PC-9 (cell line): ENCODE measurements around the gene KIF21B. TPM values are rescaled to one million over a fixed set of nuclear protein-coding genes. Genes with fewer than 3 reads are reported as not detected.

Experiments
- BruUV-seq: library from RNA; stranded (reverse); fragments of 400-500 nt; replicated peaks from 2 replicates; lab custom pipeline; 2021; lab: Mats Ljungman, UMichigan
- CTCF ChIA-PET: fragments of 300-600 bp; sonication (Branson Sonifier 250); formaldehyde crosslinking; loops from one replicate; lab custom pipeline; 2022; ENCODE audit warnings: antibody characterized with exemption; lab: Charles Lee
- POLR2A ChIA-PET: fragments of 300-600 bp; sonication (Branson Sonifier 250); formaldehyde crosslinking; loops from one replicate; lab custom pipeline; 2022; ENCODE audit warnings: antibody characterized with exemption; ENCODE audit not compliant: unreplicated experiment; lab: Charles Lee
- DNase-seq, 2 experiments: peaks; one replicate each; pipeline versions ENCODE4 v3.0.0 to v3.0.0-alpha.2; 2015 to 2022; ENCODE audit warnings: mixed read lengths in 1 of 2
- H2AFZ ChIP-seq: fragments of 200-600 bp; sonication (generic); 2 replicates; pipeline ENCODE4 v1.8.1; 2017; ENCODE audit warnings: antibody characterized with exemption
- H3F3A ChIP-seq: fragments of 200-600 bp; sonication (generic); 2 replicates; pipeline ENCODE4 v1.8.1; 2017; ENCODE audit warnings: antibody characterized with exemption, mild to moderate bottlenecking, low read depth; ENCODE audit not compliant: insufficient read depth
- H3K27ac ChIP-seq: fragments of 200-600 bp; sonication (generic); 2 replicates; pipeline ENCODE4 v1.6.1; 2016; ENCODE audit warnings: mixed run types
- H3K27me3 ChIP-seq: fragments of 200-600 bp; sonication (generic); 2 replicates; pipeline ENCODE4 v1.6.1; 2016; ENCODE audit warnings: low read depth, mixed run types; ENCODE audit not compliant: insufficient read depth
- H3K36me3 ChIP-seq: fragments of 200-600 bp; sonication (generic); 2 replicates; pipeline ENCODE4 v1.6.1; 2016; ENCODE audit warnings: low read depth, mixed run types
- H3K4me1 ChIP-seq: fragments of 200-600 bp; sonication (generic); replicated peaks from 2 replicates; pipeline ENCODE4 v1.6.1; 2016; ENCODE audit warnings: mixed run types; ENCODE audit not compliant: insufficient read depth
- H3K4me2 ChIP-seq: fragments of 200-600 bp; sonication (generic); 2 replicates; pipeline ENCODE4 v1.6.1; 2017; ENCODE audit warnings: mixed run types
- H3K4me3 ChIP-seq: fragments of 200-600 bp; sonication (generic); 2 replicates; pipeline ENCODE4 v1.6.1; 2016; ENCODE audit warnings: mixed run types
- H3K79me2 ChIP-seq: fragments of 200-600 bp; sonication (generic); 2 replicates; pipeline ENCODE4 v1.6.1; 2017; ENCODE audit warnings: low read depth, mixed run types
- H3K9me2 ChIP-seq: fragments of 200-600 bp; sonication (generic); 2 replicates; pipeline ENCODE4 v1.8.1; 2017; ENCODE audit warnings: mild to moderate bottlenecking; ENCODE audit not compliant: insufficient read depth
- H3K9me3 ChIP-seq: fragments of 200-600 bp; sonication (generic); 2 replicates; pipeline ENCODE4 v1.8.1; 2016; ENCODE audit warnings: low read depth; ENCODE audit not compliant: insufficient read depth
- H4K20me1 ChIP-seq: fragments of 200-600 bp; sonication (generic); 2 replicates; pipeline ENCODE4 v1.8.1; 2017; ENCODE audit not compliant: insufficient read depth
- EZH2 ChIP-seq: fragments of 200-600 bp; sonication (generic); IDR thresholded peaks from 2 replicates; pipeline ENCODE4 v1.8.0; 2017; ENCODE audit warnings: antibody characterized with exemption, low read depth
- intact Hi-C: fragments of 100-400 bp; cut with micrococcal nuclease; formaldehyde crosslinking; loops from one replicate; pipeline ENCODE4 v1.10.0; 2022; ENCODE audit not compliant: unreplicated experiment
- total RNA-seq: library from RNA; stranded (reverse); gene quantifications from 2 replicates; pipeline ENCODE4 v1.2.3, GENCODE V29; 2021
- TF ChIP-seq, protein P1 (sequence below): fragments of 200-600 bp; sonication (generic); conservative IDR thresholded peaks from 2 replicates; pipeline ENCODE4 v1.6.1; 2017; ENCODE audit warnings: mixed run types, antibody characterized with exemption, mild to moderate bottlenecking, moderate library complexity

KIF21B gene
- total RNA-seq, 1 experiment from 2014 or later = 3.7 TPM

DNA sequence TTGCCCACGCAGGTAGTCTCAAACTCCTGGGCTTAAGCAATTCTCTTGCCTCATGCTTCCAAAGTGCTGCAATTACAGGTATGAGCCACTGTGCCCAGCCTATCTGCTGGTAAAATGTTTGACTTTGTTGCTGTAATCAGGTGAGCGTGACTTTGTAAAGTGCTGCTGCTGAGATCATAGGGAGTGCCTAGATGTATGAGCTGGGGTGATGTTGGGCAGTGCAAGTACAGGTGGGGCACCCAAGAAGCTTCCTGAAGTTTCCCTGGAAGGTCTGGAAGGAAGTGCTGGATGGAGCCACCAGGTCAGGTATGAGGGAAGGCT is 43.1 kb downstream of the KIF21B start:
- BruUV-seq = no TSS peak
- CTCF ChIA-PET = interaction anchor here (0.8 to 1.4 kb wide), 4 partner anchors 9 to 133 kb away, joined by 3 to 8 read pairs (median 3); no protein-coding TSS in a partner anchor
- intact Hi-C loops = no loop called here

DNA sequence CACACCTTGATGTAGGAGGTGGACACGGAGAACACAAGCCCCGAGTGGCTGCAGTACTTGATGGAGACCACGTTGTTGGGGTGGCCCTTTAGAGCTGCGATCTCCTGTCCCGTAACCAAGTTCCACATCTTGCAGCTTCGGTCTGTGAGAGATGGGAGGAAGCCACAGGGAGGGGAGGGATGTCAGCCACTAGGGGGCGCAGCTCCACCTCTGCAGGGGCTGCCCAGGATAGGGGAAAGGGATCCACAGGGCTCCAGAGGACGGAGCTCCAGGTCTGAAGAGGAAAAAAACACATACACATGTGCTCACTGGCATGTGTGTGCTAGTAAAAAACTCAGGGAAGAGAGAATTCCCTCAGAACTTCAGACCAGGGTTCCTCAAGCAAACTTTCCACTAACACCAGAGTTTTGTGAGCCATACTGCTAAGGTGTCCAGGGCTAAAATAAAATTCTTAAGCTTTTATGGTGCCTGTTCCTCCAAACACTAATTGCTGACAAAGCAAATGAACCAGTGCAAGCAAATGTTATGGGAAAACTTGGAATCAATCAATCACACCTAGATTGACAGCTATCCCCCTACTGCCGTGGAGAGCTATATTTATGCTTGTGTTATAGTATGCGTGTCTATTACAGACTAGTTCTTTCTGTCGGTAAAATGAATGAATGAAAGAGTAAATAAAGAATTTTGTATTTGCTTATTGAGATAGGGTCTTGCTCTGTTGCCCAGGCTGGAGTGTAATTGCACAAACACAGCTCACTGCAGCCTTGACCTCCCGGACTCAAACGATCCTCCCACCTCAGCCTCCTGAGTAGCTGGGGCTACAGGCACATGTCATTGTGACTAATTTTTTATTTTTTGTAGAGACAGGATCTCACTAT is 43.7 kb downstream of the KIF21B start:
- peak; percentile 47 to 52 for DNase-seq
- Histone ChIP-seq H3K27ac (no peak overlapping the region), H3K4me3 (no peak overlapping the region), H4K20me1 (no peaks in the 10 kb centered on the region), H3K79me2 (no peaks in the 10 kb centered on the region), H3K9me2 (no peaks in the 10 kb centered on the region), H3K9me3 (no peaks in the 10 kb centered on the region), H3K4me2 (no peak overlapping the region), H3K36me3 (no peaks in the 10 kb centered on the region), H3F3A (no peaks in the 10 kb centered on the region), H2AFZ (no peak overlapping the region), H3K4me1 (no peaks in the 10 kb centered on the region), H3K27me3 (no peaks in the 10 kb centered on the region)
- no TSS peak for BruUV-seq
- ChIA-PET CTCF (interaction anchor here (0.8 to 1.4 kb wide), 5 partner anchors 9 to 378 kb away, joined by 3 to 8 read pairs (median 3); no protein-coding TSS in a partner anchor), POLR2A (interaction anchor here (0.5 kb wide), 2 partner anchors 21 to 1394 kb away, joined by 4 to 8 read pairs; no protein-coding TSS in a partner anchor)
- intact Hi-C loops = loop anchor here (1.0 kb wide), 1 partner anchor 134 kb away; no protein-coding TSS in a partner anchor
- TF ChIP-seq, protein P1, sequence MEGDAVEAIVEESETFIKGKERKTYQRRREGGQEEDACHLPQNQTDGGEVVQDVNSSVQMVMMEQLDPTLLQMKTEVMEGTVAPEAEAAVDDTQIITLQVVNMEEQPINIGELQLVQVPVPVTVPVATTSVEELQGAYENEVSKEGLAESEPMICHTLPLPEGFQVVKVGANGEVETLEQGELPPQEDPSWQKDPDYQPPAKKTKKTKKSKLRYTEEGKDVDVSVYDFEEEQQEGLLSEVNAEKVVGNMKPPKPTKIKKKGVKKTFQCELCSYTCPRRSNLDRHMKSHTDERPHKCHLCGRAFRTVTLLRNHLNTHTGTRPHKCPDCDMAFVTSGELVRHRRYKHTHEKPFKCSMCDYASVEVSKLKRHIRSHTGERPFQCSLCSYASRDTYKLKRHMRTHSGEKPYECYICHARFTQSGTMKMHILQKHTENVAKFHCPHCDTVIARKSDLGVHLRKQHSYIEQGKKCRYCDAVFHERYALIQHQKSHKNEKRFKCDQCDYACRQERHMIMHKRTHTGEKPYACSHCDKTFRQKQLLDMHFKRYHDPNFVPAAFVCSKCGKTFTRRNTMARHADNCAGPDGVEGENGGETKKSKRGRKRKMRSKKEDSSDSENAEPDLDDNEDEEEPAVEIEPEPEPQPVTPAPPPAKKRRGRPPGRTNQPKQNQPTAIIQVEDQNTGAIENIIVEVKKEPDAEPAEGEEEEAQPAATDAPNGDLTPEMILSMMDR = peak; percentile 91
- TF ChIP-seq EZH2 = no peak

More for the DNA sequence above, 43.1 kb downstream of the KIF21B start:
- POLR2A ChIA-PET = interaction anchor here (0.5 kb wide), 1 partner anchor 20 kb away, joined by 4 read pairs; no protein-coding TSS in a partner anchor
- TF ChIP-seq EZH2 = no peak
- TF ChIP-seq, protein P1 = no peak
- no peak overlapping the region for H3K4me3 ChIP-seq
- no peaks in the 10 kb centered on the region for H4K20me1 ChIP-seq
- no peaks in the 10 kb centered on the region for H3K9me2 ChIP-seq
- no peaks in the 10 kb centered on the region for H3F3A ChIP-seq
- H3K4me1 ChIP-seq = no peaks in the 10 kb centered on the region
- H2AFZ ChIP-seq = no peak overlapping the region
- H3K9me3 ChIP-seq = no peaks in the 10 kb centered on the region
- H3K27ac ChIP-seq = no peak overlapping the region
- no peaks in the 10 kb centered on the region for H3K36me3 ChIP-seq
- H3K4me2 ChIP-seq = no peak overlapping the region
- H3K27me3 ChIP-seq = no peaks in the 10 kb centered on the region
- H3K79me2 ChIP-seq = no peaks in the 10 kb centered on the region
- no peak for DNase-seq

DNA sequence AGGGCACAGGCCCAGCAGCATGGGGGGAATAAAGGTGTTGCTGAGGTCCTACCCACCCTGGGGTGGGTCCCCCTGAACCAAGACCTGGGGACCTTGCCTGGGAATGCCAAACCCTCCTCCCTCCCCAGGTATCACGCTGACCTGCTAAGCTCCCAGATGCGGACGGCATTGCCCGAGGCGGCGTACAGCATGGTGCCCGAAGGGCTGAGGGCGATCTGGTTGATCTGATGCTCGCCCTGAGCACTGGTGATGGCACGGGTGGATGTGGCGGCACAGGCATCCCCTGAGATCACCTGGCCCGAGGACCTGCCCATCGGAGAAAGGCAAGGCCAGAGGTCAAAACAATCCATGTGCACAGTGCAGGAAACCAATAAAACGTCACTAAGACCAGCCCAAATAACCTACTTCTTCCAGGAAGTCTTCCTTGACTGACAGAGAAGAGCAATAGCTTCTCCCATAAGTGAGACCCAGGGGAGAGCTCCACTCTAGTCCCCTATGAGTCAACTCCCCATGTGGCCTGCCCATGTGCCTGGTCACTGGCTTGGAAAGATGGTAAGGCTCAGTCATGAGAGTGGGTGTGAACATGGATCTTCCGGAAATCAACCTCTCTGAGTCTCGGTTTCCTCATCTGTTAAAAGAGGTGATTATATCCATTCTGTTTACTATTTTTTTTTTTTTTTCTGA is 46.3 kb downstream of the KIF21B start:
- Histone ChIP-seq H3F3A (no peaks in the 10 kb centered on the region), H3K79me2 (no peaks in the 10 kb centered on the region), H3K36me3 (no peaks in the 10 kb centered on the region), H3K27ac (no peak overlapping the region), H3K27me3 (no peaks in the 10 kb centered on the region), H3K9me2 (no peaks in the 10 kb centered on the region), H3K4me2 (no peak overlapping the region), H3K4me1 (peaks cover 21% of the 10 kb centered on the region), H2AFZ (no peak overlapping the region), H3K4me3 (no peak overlapping the region), H3K9me3 (no peaks in the 10 kb centered on the region), H4K20me1 (no peaks in the 10 kb centered on the region)
- TF ChIP-seq, protein P1 = no peak
- no peak for TF ChIP-seq EZH2
- BruUV-seq = no TSS peak
- POLR2A ChIA-PET = no interaction called here
- intact Hi-C loops = no loop called here
- no peak for DNase-seq
- CTCF ChIA-PET = no interaction called here
